GM23338 (cell line): ENCODE results near the gene NPHP3. TPM values are rescaled to one million over a fixed set of nuclear protein-coding genes. Genes with fewer than 3 reads are reported as not detected.
"Not testable (repeated sequence)": the region's sequence is repeated elsewhere in the genome, so short reads cannot be mapped to it uniquely, and the experiment has no call there.

ENCODE experiments used
- ATAC-seq: fragments of 200-7000 bp; cut with Tn5 transposase; 3 replicates; pipeline ENCODE4 v1.9.1; 2020
- DNase-seq: peaks from one replicate; pipeline ENCODE4 v3.0.0-alpha.2; 2015; ENCODE audit warnings: low spot score
- H2AFZ ChIP-seq: fragments of 200-600 bp; sonication (generic); 2 replicates; pipeline ENCODE4 v1.8.0; 2016; ENCODE audit warnings: antibody characterized with exemption, mild to moderate bottlenecking, moderate library complexity
- H3F3A ChIP-seq: fragments of 200-600 bp; sonication (generic); replicated peaks from 2 replicates; pipeline ENCODE4 v1.8.0; 2017; ENCODE audit warnings: antibody characterized with exemption, mixed run types, low read depth
- H3K27ac ChIP-seq: fragments of 200-600 bp; sonication (generic); 2 replicates; pipeline ENCODE4 v1.6.1; 2016; ENCODE audit warnings: low read depth
- H3K27me3 ChIP-seq: fragments of 200-600 bp; sonication (generic); 2 replicates; pipeline ENCODE4 v1.8.0; 2016; ENCODE audit warnings: mild to moderate bottlenecking, mixed run types, moderate library complexity; ENCODE audit not compliant: insufficient read depth
- H3K36me3 ChIP-seq: fragments of 200-600 bp; sonication (generic); 2 replicates; pipeline ENCODE4 v1.8.0; 2016; ENCODE audit warnings: mild to moderate bottlenecking; ENCODE audit not compliant: insufficient read depth
- H3K4me1 ChIP-seq: fragments of 200-600 bp; sonication (generic); 2 replicates; pipeline ENCODE4 v1.8.0; 2016; ENCODE audit warnings: mild to moderate bottlenecking, moderate library complexity; ENCODE audit not compliant: insufficient read depth
- H3K4me2 ChIP-seq: fragments of 200-600 bp; sonication (generic); 2 replicates; pipeline ENCODE4 v1.7.1; 2017; ENCODE audit warnings: mixed run types
- H3K4me3 ChIP-seq: fragments of 200-600 bp; sonication (generic); 2 replicates; pipeline ENCODE4 v1.6.1; 2016; ENCODE audit warnings: mixed run types
- H3K79me2 ChIP-seq: fragments of 200-600 bp; sonication (generic); replicated peaks from 2 replicates; pipeline ENCODE4 v1.8.0; 2017; ENCODE audit warnings: mild to moderate bottlenecking; ENCODE audit not compliant: insufficient read depth
- H3K9me2 ChIP-seq: fragments of 200-600 bp; sonication (generic); 2 replicates; pipeline ENCODE4 v1.8.0; 2017; ENCODE audit not compliant: insufficient read depth
- H4K20me1 ChIP-seq: fragments of 200-600 bp; sonication (generic); replicated peaks from 2 replicates; pipeline ENCODE4 v1.8.0; 2017; ENCODE audit warnings: mild to moderate bottlenecking; ENCODE audit not compliant: insufficient read depth
- H3K27ac Mint-ChIP-seq: 2 replicates; pipeline ENCODE4 v1.8.0; 2020; ENCODE audit warnings: inconsistent platforms, mild to moderate bottlenecking, moderate library complexity, mixed read lengths
- H3K27me3 Mint-ChIP-seq: 3 replicates; pipeline ENCODE4 v1.8.0; 2022; ENCODE audit warnings: low read depth, mild to moderate bottlenecking, moderate library complexity, mixed read lengths, inconsistent platforms; ENCODE audit not compliant: insufficient read depth, poor library complexity
- H3K36me3 Mint-ChIP-seq: 3 replicates; pipeline ENCODE4 v1.8.0; 2021; ENCODE audit warnings: low read depth, mild to moderate bottlenecking, inconsistent platforms, moderate library complexity, mixed read lengths
- H3K4me1 Mint-ChIP-seq: 3 replicates; pipeline ENCODE4 v1.8.0; 2020; ENCODE audit warnings: mild to moderate bottlenecking, inconsistent platforms, mixed read lengths
- H3K4me3 Mint-ChIP-seq: 3 replicates; pipeline ENCODE4 v1.8.0; 2021; ENCODE audit warnings: moderate library complexity, mild to moderate bottlenecking, inconsistent platforms, mixed read lengths
- H3K9me3 Mint-ChIP-seq: 3 replicates; pipeline ENCODE4 v1.8.0; 2020; ENCODE audit warnings: moderate library complexity, mild to moderate bottlenecking, inconsistent platforms, mixed read lengths
- ZNF114 ChIP-seq: fragments of 250-450 bp; sonication (Bioruptor Pico); IDR thresholded peaks from 2 replicates; pipeline ENCODE4 v1.5.0; 2020; ENCODE audit warnings: mild to moderate bottlenecking, moderate library complexity
- ZNF331 ChIP-seq: fragments of 250-450 bp; sonication (Bioruptor Pico); IDR thresholded peaks from 2 replicates; pipeline ENCODE4 v1.5.0; 2020; ENCODE audit warnings: low read depth, mild to moderate bottlenecking, moderate library complexity
- polyA plus RNA-seq: library from polyadenylated mRNA; unstranded; fragments of >200 nt; fragmentation: Nextera tagmentation; extraction: Ambion mirVana; gene quantifications from 2 replicates; pipeline ENCODE4 v1.2.1, GENCODE V29; 2016
- total RNA-seq: library from RNA; depleted of rRNA; stranded (reverse); fragments of >200 nt; shearing (Covaris generic); gene quantifications from 2 replicates; pipeline ENCODE4 v1.2.3, GENCODE V29; 2014
- TF ChIP-seq, protein P1 (sequence below), 2 experiments: fragments of 200-600 bp in 1 of 2; sonication (generic) in 1 of 2; conservative IDR thresholded peaks; 2 replicates each; pipeline versions ENCODE4 v1.5.1 to v1.6.1; 2016 to 2017; ENCODE audit warnings: antibody characterized with exemption in 2 of 2, low read depth in 2 of 2, mild to moderate bottlenecking in 2 of 2, moderate library complexity in 1 of 2

NPHP3 gene
- total and polyA plus RNA-seq, 2 experiments from 2014 or later, result 8.4 to 12.0 TPM

DNA sequence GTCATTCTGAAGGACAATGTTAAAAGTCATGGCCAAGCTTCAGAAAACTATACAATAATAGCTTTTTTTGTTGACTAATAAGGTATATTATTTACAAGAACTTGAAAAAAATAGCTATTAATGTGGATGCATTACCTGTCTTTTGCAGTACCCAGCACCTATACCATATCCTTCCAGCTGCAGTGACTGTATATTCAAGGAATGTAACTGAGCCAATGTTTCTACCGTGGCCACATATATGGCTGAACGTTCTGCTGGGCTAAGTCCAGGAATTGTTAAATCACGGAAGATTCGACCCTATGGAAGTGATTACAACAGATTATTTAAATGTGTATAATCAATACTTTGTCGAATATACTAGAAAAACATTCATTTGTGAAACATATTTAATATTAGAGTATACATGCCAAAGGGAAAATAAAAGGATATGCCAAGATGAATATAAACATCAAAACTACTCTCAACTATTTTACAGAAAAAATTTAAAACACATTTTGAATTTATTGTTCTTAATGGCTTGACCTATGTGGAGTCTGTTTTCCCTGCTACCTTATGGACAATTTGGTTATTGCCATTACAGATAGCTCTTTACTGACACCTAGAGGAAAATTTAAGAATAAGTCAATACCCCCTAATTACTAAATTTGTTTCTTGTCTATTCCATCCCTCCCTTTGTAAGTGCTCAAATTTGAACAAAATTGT is 80.2 kb downstream of the NPHP3 start:
- Mint-ChIP-seq H3K27ac (no peak overlapping the region), H3K4me3 (no peak overlapping the region)
- no peak for TF ChIP-seq ZNF114 (CRISPR knock-in tag)
- TF ChIP-seq, protein P1, sequence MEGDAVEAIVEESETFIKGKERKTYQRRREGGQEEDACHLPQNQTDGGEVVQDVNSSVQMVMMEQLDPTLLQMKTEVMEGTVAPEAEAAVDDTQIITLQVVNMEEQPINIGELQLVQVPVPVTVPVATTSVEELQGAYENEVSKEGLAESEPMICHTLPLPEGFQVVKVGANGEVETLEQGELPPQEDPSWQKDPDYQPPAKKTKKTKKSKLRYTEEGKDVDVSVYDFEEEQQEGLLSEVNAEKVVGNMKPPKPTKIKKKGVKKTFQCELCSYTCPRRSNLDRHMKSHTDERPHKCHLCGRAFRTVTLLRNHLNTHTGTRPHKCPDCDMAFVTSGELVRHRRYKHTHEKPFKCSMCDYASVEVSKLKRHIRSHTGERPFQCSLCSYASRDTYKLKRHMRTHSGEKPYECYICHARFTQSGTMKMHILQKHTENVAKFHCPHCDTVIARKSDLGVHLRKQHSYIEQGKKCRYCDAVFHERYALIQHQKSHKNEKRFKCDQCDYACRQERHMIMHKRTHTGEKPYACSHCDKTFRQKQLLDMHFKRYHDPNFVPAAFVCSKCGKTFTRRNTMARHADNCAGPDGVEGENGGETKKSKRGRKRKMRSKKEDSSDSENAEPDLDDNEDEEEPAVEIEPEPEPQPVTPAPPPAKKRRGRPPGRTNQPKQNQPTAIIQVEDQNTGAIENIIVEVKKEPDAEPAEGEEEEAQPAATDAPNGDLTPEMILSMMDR (conservative IDR thresholded peaks at IDR 0.05; ENCODE audit: low read depth in 2 of 2), result peak; percentile 63 to 80

DNA sequence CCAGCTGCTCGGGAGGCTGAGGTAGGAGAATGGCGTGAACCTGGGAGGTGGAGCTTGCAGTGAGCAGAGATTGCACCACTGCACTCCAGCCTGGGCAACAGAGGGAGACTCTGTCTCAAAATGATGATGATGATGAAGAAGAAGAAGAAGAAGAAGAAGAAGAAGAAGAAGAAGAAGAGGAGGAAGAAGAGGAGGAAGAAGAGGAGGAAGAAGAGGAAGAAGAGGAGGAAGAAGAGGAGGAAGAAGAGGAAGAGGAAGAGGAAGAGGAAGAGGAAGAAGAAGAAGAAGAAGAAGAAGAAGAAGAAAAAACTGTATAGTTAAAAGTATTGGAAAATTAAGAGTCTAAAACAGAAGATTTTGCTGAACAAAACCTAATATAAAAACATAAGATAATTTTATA is 80.8 kb downstream of the NPHP3 start:
- not testable (repeated sequence) for H3K27me3 ChIP-seq, H3K9me3 Mint-ChIP-seq, H3K79me2 ChIP-seq, H3K9me2 ChIP-seq, H3K4me1 Mint-ChIP-seq, H3K4me3 Mint-ChIP-seq, H2AFZ ChIP-seq, H3K36me3 ChIP-seq, DNase-seq, ATAC-seq, H3K36me3 Mint-ChIP-seq, H4K20me1 ChIP-seq, H3K4me2 ChIP-seq, H3K4me1 ChIP-seq, H3K4me3 ChIP-seq, H3K27ac Mint-ChIP-seq, H3K27me3 Mint-ChIP-seq, H3K27ac ChIP-seq, H3F3A ChIP-seq

More for the DNA sequence above, 80.2 kb downstream of the NPHP3 start:
- Histone ChIP-seq H3K27me3 (no peaks in the 10 kb centered on the region), H4K20me1 (no peaks in the 10 kb centered on the region), H3K9me2 (no peaks in the 10 kb centered on the region), H3K79me2 (no peaks in the 10 kb centered on the region), H3K4me1 (no peaks in the 10 kb centered on the region), H3K4me3 (no peak overlapping the region), H3F3A (no peaks in the 10 kb centered on the region), H3K27ac (no peak overlapping the region), H3K36me3 (no peaks in the 10 kb centered on the region), H3K4me2 (no peak overlapping the region), H2AFZ (no peak overlapping the region)
- Mint-ChIP-seq H3K9me3 (no peaks in the 10 kb centered on the region), H3K36me3 (no peaks in the 10 kb centered on the region), H3K27me3 (peaks cover 2% of the 10 kb centered on the region), H3K4me1 (no peaks in the 10 kb centered on the region)
- ATAC-seq (peak; percentile 25; the same call in 1 of the 3 replicates), DNase-seq (peak; percentile 73)

DNA sequence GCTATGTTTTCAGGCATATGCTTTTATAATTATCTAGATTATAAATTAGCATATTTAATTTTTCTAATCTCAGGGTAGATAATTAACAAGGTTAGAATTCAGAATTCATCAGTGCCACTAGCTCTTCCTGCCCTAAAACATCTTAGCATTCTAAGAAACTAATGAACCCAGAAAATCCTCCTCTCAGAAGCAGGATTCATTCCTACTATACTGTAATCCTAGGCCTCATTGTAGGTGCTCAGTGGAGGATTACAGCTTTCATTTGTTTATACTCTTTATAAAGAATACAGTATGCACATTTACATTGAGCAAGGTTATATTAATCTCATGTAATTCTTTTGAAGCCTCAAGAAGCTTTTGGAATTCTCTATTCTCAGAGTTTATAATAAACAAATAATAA is 83.5 kb downstream of the NPHP3 start:
- Histone ChIP-seq H3K4me3 (no peak overlapping the region), H3K9me2 (no peaks in the 10 kb centered on the region), H3K4me2 (no peak overlapping the region), H3K27me3 (no peaks in the 10 kb centered on the region), H3K36me3 (no peaks in the 10 kb centered on the region), H2AFZ (no peak overlapping the region), H3K79me2 (no peaks in the 10 kb centered on the region), H3F3A (no peaks in the 10 kb centered on the region), H3K27ac (no peak overlapping the region), H3K4me1 (no peaks in the 10 kb centered on the region), H4K20me1 (no peaks in the 10 kb centered on the region)
- H3K27me3 Mint-ChIP-seq, result peaks cover 2% of the 10 kb centered on the region
- H3K4me1 Mint-ChIP-seq, result no peaks in the 10 kb centered on the region
- no peak overlapping the region for H3K4me3 Mint-ChIP-seq
- ATAC-seq (no peak), DNase-seq (no peak)
- no peak for TF ChIP-seq ZNF331
- no peak overlapping the region for H3K27ac Mint-ChIP-seq
- no peaks in the 10 kb centered on the region for H3K36me3 Mint-ChIP-seq
- H3K9me3 Mint-ChIP-seq, result no peaks in the 10 kb centered on the region
